GM19324 (cell line): Measurements from ENCODE around the gene RABAC1.
"Not testable (repeated sequence)": the region's sequence is repeated elsewhere in the genome, so short reads cannot be mapped to it uniquely, and the experiment has no call there.

Source experiments
- ATAC-seq: cut with Tn5 transposase; IDR thresholded peaks from one replicate; pipeline ENCODE4 v1.9.1; 2021; ENCODE audit warnings: mild to moderate bottlenecking, moderate library complexity; ENCODE audit not compliant: unreplicated experiment, low FRiP score

Gene RABAC1

GRCh38 chr19:41955521-41955920 lies 3.6 kb downstream of the RABAC1 start:
- ATAC-seq, result no peak

- no peak for ATAC-seq
These were observed 7.4 kb downstream of the RABAC1 start for GRCh38 chr19:41951686-41952172.

- no peak for ATAC-seq
These were observed 12.0 kb downstream of the RABAC1 start for GRCh38 chr19:41947091-41947490.

GRCh38 chr19:41945135-41945766 lies 13.9 kb downstream of the RABAC1 start:
- peak; percentile 83 for ATAC-seq

- ATAC-seq, result no peak
These were observed 14.8 kb downstream of the RABAC1 start for GRCh38 chr19:41944336-41944735.

- no peak for ATAC-seq
These were observed 17.5 kb downstream of the RABAC1 start for GRCh38 chr19:41941410-41942202.

- no peak for ATAC-seq
These were observed 18.3 kb downstream of the RABAC1 start for GRCh38 chr19:41940731-41941409.

GRCh38 chr19:41939861-41940730 lies 19.0 kb downstream of the RABAC1 start:
- ATAC-seq, result no peak

- not testable (repeated sequence) for ATAC-seq
These were observed 19.9 kb downstream of the RABAC1 start for GRCh38 chr19:41939209-41939608.

GRCh38 chr19:41937525-41938468 lies 21.3 kb downstream of the RABAC1 start:
- no peak for ATAC-seq

- ATAC-seq, result no peak
These were observed 22.2 kb downstream of the RABAC1 start for GRCh38 chr19:41936961-41937360.

- no peak for ATAC-seq
These were observed 22.7 kb downstream of the RABAC1 start for GRCh38 chr19:41936416-41936850.

- ATAC-seq, result no peak
These were observed 23.2 kb downstream of the RABAC1 start for GRCh38 chr19:41935760-41936415.

GRCh38 chr19:41934849-41935374 lies 24.2 kb downstream of the RABAC1 start:
- no peak for ATAC-seq

GRCh38 chr19:41933693-41934426 lies 25.3 kb downstream of the RABAC1 start:
- no peak for ATAC-seq

GRCh38 chr19:41932720-41933332 lies 26.3 kb downstream of the RABAC1 start:
- ATAC-seq, result no peak

GRCh38 chr19:41932259-41932719 lies 26.8 kb downstream of the RABAC1 start:
- ATAC-seq, result no peak
